ENCODE results near the gene CCR9. TPM values are rescaled to one million over a fixed set of nuclear protein-coding genes. Genes with fewer than 3 reads are reported as not detected.

CCR9 gene, protein sequence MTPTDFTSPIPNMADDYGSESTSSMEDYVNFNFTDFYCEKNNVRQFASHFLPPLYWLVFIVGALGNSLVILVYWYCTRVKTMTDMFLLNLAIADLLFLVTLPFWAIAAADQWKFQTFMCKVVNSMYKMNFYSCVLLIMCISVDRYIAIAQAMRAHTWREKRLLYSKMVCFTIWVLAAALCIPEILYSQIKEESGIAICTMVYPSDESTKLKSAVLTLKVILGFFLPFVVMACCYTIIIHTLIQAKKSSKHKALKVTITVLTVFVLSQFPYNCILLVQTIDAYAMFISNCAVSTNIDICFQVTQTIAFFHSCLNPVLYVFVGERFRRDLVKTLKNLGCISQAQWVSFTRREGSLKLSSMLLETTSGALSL
- 1 to 10 TPM; 2.1 to 7.4 (median 3.7) TPM for total RNA-seq

DNA sequence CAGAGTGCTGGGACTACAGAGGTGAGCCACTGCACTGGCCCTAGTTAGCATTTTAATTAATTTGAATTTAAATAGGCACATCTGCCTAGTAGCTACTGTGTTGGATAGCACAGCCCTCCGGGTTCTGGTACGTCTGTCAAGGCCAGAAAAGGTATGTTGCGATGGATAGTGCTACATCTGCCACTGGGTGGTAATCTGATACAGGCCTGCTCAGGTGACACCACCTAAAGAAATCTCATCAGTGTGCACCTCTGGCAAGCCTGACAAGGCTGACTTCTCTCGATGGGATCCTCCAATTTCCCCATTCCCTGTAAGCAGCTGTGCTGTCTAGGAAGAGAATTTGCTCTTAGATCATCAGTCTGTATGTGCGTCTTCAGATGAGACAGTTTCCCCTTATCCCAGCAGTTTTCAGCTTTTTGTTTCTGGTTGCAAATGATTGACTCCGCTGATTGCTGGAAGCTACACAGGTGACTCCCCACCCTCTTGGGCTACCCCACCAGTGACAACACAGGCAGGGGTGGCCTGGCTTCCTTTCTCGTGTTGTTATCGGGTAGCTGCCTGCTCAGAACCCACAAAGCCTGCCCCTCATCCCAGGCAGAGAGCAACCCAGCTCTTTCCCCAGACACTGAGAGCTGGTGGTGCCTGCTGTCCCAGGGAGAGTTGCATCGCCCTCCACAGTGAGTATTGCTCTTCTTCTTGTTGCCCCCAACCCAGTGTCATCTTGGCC is at the start of gene CCR9:
Gene CCR9 (plus strand): TSS at position 565 of the 727 bp plus-strand sequence. CDS start 8,391 bp downstream, outside the sequence.
- DNase-seq: peak in 1 of 3 donors; percentile 82
- peaks cover 0 to 18% (median 2%) of the 10 kb centered on the region in 4 donors for H3K4me1 ChIP-seq
- H3K36me3 ChIP-seq: no peaks in the 10 kb centered on the region
- peak within 1 kb of the TSS in 3 of 4 donors; percentile 4 to 38 (median 28) for H3K4me3 ChIP-seq
- TF ChIP-seq, protein P1, sequence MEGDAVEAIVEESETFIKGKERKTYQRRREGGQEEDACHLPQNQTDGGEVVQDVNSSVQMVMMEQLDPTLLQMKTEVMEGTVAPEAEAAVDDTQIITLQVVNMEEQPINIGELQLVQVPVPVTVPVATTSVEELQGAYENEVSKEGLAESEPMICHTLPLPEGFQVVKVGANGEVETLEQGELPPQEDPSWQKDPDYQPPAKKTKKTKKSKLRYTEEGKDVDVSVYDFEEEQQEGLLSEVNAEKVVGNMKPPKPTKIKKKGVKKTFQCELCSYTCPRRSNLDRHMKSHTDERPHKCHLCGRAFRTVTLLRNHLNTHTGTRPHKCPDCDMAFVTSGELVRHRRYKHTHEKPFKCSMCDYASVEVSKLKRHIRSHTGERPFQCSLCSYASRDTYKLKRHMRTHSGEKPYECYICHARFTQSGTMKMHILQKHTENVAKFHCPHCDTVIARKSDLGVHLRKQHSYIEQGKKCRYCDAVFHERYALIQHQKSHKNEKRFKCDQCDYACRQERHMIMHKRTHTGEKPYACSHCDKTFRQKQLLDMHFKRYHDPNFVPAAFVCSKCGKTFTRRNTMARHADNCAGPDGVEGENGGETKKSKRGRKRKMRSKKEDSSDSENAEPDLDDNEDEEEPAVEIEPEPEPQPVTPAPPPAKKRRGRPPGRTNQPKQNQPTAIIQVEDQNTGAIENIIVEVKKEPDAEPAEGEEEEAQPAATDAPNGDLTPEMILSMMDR (IDR thresholded peaks at IDR 0.05): no peak
- TF ChIP-seq POLR2A (IDR thresholded peaks at IDR 0.05): peak; percentile 34 to 51
- H3K9me3 ChIP-seq: no peaks in the 10 kb centered on the region
- H3K27ac ChIP-seq: peak within 1 kb of the TSS; percentile 33 to 78 (median 54)
- H3K27me3 ChIP-seq: no peaks in the 10 kb centered on the region

DNA sequence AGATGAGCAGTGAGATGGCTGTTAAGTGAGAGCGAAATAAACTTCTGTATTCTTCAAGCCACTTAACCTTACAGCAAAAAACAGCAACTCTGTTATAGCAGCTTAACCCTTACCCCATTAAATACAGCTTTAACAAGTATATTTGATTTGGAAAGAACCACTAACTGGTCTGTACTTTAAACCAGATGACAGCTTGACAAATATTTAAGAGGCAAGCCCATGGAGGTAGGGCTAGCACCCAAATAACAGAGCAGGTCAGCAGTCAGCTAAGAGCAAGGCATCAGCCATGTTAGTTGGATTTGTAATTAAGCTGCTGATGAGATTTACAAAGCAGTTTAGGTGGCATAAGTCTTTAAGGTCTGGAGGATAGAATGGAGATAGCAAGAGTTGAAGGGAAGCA is 47.9 kb upstream of the CCR9 start:
- TF ChIP-seq, protein P1 (IDR thresholded peaks at IDR 0.05): no peak
- TF ChIP-seq POLR2A (IDR thresholded peaks at IDR 0.05): no peak
- DNase-seq: no peak
- peaks cover 0 to 9% (median 0%) of the 10 kb centered on the region in 4 donors for H3K4me1 ChIP-seq
- H3K9me3 ChIP-seq: no peaks in the 10 kb centered on the region
- no peak overlapping the region for H3K4me3 ChIP-seq
- H3K27ac ChIP-seq: no peak overlapping the region
- H3K36me3 ChIP-seq: peaks cover 0 to 21% (median 0%) of the 10 kb centered on the region in 3 donors
- no peaks in the 10 kb centered on the region for H3K27me3 ChIP-seq

DNA sequence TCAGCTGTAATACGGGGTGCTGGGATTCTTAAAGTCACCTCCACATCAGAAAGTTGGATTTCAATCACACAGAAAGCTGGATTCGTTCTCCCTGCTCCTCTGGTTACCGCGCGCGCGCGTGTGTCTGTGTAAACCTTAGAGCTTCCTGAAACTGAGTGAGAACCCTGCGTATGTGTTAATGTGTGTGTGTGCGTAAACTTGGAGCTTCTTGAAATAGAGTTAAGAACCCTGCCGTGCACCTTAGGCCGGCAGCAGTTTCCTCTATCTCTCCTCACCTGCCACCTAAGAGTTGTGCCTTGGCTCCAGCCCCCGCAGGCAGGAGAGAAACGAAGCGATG is 45.0 kb upstream of the CCR9 start:
- Histone ChIP-seq H3K27ac (peak overlapping the region; percentile 32 to 71 (median 51)), H3K4me3 (peak overlapping the region; percentile 65 to 87 (median 78)), H3K4me1 (peaks cover 0 to 9% (median 0%) of the 10 kb centered on the region in 4 donors), H3K27me3 (no peaks in the 10 kb centered on the region), H3K36me3 (no peaks in the 10 kb centered on the region), H3K9me3 (no peaks in the 10 kb centered on the region)
- DNase-seq: peak in 2 of 3 donors; percentile 28 to 49
- TF ChIP-seq, protein P1 (IDR thresholded peaks at IDR 0.05): no peak

DNA sequence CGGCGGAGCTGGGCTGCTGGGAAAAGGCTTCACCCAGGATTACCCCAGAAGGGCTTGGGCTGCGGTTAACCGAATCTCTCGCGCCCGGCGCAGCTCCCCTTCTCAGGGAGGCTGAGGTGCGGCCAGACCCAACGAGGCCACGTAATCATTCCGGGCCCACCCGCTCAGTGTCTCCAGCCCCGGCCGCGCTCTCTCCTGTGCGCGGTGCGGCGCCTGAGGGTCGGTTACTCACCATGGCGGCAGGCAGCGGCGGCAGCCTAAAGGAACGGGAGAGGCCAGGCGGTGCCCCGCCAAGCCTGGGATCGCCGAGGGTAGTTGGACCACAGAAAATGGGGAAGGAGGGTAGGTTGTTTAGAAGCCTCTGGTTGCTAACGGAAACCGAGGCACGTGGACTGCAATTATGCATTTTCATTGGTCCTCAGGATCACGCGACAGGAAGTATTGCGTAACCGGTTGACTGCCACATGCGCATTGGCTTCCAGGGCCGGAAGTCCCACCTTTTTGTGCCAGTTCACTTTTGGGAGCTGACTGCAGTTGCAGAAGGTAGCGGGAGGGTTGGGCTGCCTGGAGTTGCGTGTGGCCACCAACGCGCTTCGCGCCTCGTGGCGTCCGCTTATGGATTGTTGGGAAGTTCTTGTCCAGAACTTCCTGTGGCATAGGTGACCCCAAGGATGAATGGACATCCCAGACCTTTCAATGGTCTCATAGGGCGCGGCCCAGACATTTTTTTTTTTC is 44.4 kb upstream of the CCR9 start, which contains the start of gene LZTFL1:
Gene LZTFL1 (minus strand): TSS at position 363 of the 735 bp plus-strand sequence. CDS start 128 bp downstream, at position 235.
- H3K27ac ChIP-seq: peak within 1 kb of the TSS; percentile 32 to 71 (median 51)
- H3K4me3 ChIP-seq: peak within 1 kb of the TSS; percentile 65 to 87 (median 78)
- H3K4me1 ChIP-seq: peaks cover 0 to 9% (median 0%) of the 10 kb centered on the region in 4 donors

More for the DNA sequence above, 44.4 kb upstream of the CCR9 start, which contains the start of gene LZTFL1:
- Histone ChIP-seq H3K9me3 (no peaks in the 10 kb centered on the region), H3K27me3 (no peaks in the 10 kb centered on the region), H3K36me3 (no peaks in the 10 kb centered on the region)
- peak; percentile 87 to 97 (median 93) for DNase-seq
- TF ChIP-seq, protein P1 (IDR thresholded peaks at IDR 0.05): no peak
- TF ChIP-seq POLR2A (IDR thresholded peaks at IDR 0.05): peak in 1 of 2 donors; percentile 12
